ENCODE results near the gene SNX19.

The SNX19 gene

GRCh38 chr11:130906616-130907015, 9.7 kb downstream of the SNX19 start:
- no peak for DNase-seq

- no peak for DNase-seq
Observed at GRCh38 chr11:130905512-130905911, 10.8 kb downstream of the SNX19 start.

GRCh38 chr11:130904380-130904779, 11.9 kb downstream of the SNX19 start:
- DNase-seq = no peak

- DNase-seq = no peak
Observed at GRCh38 chr11:130902380-130902779, 13.9 kb downstream of the SNX19 start.

GRCh38 chr11:130899106-130899505, 17.2 kb downstream of the SNX19 start:
- no peak for DNase-seq

- no peak for DNase-seq
Observed at GRCh38 chr11:130897262-130898182, 18.8 kb downstream of the SNX19 start.

GRCh38 chr11:130894322-130895025, 21.8 kb downstream of the SNX19 start:
- DNase-seq = peak; percentile 73

- no peak for DNase-seq
Observed at GRCh38 chr11:130892861-130893260, 23.4 kb downstream of the SNX19 start.

GRCh38 chr11:130891326-130891725, 25.0 kb downstream of the SNX19 start:
- DNase-seq = no peak

GRCh38 chr11:130890039-130890745, 26.1 kb downstream of the SNX19 start:
- DNase-seq = no peak

- no peak for DNase-seq
Observed at GRCh38 chr11:130888790-130889189, 27.5 kb downstream of the SNX19 start.

GRCh38 chr11:130886704-130887103, 29.6 kb downstream of the SNX19 start:
- DNase-seq = no peak

- DNase-seq = no peak
Observed at GRCh38 chr11:130882138-130882551, 34.1 kb downstream of the SNX19 start.

- no peak for DNase-seq
Observed at GRCh38 chr11:130881475-130882137, 34.7 kb downstream of the SNX19 start.

- no peak for DNase-seq
Observed at GRCh38 chr11:130879836-130880235, 36.4 kb downstream of the SNX19 start.

- no peak for DNase-seq
Observed at GRCh38 chr11:130876931-130877915, 39.1 kb downstream of the SNX19 start.

- no peak for DNase-seq
Observed at GRCh38 chr11:130876100-130876499, 40.2 kb downstream of the SNX19 start.

- no peak for DNase-seq
Observed at GRCh38 chr11:130874955-130875531, 41.2 kb downstream of the SNX19 start.

GRCh38 chr11:130874396-130874795, 41.9 kb downstream of the SNX19 start:
- DNase-seq = no peak

- DNase-seq = no peak
Observed at GRCh38 chr11:130873761-130874160, 42.5 kb downstream of the SNX19 start.

- DNase-seq = no peak
Observed at GRCh38 chr11:130872981-130873380, 43.3 kb downstream of the SNX19 start.
